Thoracic aorta (tissue), 2 donors: Measurements from ENCODE around the gene SLC26A11. TPM values are rescaled to one million over a fixed set of nuclear protein-coding genes. Genes with fewer than 3 reads are reported as not detected.
A peak's percentile ranks its signal among the peaks of the same experiment; 100 is the strongest.
"Not testable (repeated sequence)": the region's sequence is repeated elsewhere in the genome, so short reads cannot be mapped to it uniquely, and the experiment has no call there.

Experiments
- ATAC-seq: fragments of 150-250 bp; one replicate; pipeline ENCODE4 v1.8.0; 2017; ENCODE audit warnings: low read depth; ENCODE audit not compliant: insufficient number of reproducible peaks, low FRiP score
- DNase-seq: peaks from one replicate; pipeline ENCODE4 v3.0.0-alpha.2; 2020; ENCODE audit warnings: low spot score
- H3K27ac ChIP-seq, 2 donors: fragments of 200-600 bp; sonication (generic); 1 replicate in 1 of 2; 2 replicates in 1 of 2; pipeline ENCODE4 v1.5.1; 2016; ENCODE audit warnings: mild to moderate bottlenecking in 2 of 2, moderate library complexity in 2 of 2
- H3K27me3 ChIP-seq: fragments of 200-600 bp; sonication (generic); replicated peaks from 2 replicates; pipeline ENCODE4 v1.6.0; 2016; ENCODE audit warnings: mild to moderate bottlenecking; ENCODE audit not compliant: insufficient read depth
- H3K36me3 ChIP-seq: fragments of 200-600 bp; sonication (generic); one replicate; pipeline ENCODE4 v1.5.1; 2016
- H3K4me1 ChIP-seq, 2 donors: fragments of 200-600 bp; sonication (generic); 1 replicate in 1 of 2; 2 replicates in 1 of 2; pipeline versions ENCODE4 v1.5.1 to v1.6.0; 2016; ENCODE audit warnings: low read depth in 2 of 2, mild to moderate bottlenecking in 1 of 2; ENCODE audit not compliant: control insufficient read depth in 1 of 2
- H3K4me3 ChIP-seq: fragments of 200-600 bp; sonication (generic); 2 replicates; pipeline ENCODE4 v1.5.1; 2016; ENCODE audit warnings: mild to moderate bottlenecking
- H3K9me3 ChIP-seq: fragments of 200-600 bp; sonication (generic); 2 replicates; pipeline ENCODE4 v1.5.1; 2016
- total RNA-seq, 2 donors: library from RNA; depleted of rRNA; stranded (reverse); fragments of >200 nt; gene quantifications; one replicate each; pipeline versions ENCODE4 v1.1.0 to v1.2.3, GENCODE V29; 2016
- TF ChIP-seq, protein P1 (sequence below): fragments of 200-600 bp; sonication (generic); IDR thresholded peaks from one replicate; pipeline ENCODE4 v1.5.1; 2019; ENCODE audit warnings: antibody characterized with exemption

SLC26A11 gene
- total RNA-seq, 2 donors from 2014 or later: 41.1 to 69.2 TPM

DNA sequence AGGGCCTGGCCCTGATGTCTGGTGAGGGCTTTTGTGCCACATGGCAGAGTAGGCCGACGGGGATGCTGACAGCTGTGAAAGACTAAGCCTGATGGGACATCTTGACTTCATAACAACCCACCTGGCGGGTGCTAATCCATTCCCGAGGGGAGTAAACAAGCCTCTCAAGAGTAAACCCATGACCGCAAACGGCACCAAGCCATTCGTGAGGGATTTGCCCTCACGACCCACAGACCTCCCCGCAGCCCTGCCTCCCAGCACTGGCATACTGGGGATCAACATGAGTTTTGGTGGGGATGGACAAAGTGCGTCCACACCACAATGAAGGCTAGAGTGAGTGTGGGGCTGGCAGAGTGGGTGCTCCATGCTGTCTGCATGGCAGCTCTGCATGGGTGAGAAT is 52.1 kb downstream of the SLC26A11 start:
- TF ChIP-seq, protein P1, sequence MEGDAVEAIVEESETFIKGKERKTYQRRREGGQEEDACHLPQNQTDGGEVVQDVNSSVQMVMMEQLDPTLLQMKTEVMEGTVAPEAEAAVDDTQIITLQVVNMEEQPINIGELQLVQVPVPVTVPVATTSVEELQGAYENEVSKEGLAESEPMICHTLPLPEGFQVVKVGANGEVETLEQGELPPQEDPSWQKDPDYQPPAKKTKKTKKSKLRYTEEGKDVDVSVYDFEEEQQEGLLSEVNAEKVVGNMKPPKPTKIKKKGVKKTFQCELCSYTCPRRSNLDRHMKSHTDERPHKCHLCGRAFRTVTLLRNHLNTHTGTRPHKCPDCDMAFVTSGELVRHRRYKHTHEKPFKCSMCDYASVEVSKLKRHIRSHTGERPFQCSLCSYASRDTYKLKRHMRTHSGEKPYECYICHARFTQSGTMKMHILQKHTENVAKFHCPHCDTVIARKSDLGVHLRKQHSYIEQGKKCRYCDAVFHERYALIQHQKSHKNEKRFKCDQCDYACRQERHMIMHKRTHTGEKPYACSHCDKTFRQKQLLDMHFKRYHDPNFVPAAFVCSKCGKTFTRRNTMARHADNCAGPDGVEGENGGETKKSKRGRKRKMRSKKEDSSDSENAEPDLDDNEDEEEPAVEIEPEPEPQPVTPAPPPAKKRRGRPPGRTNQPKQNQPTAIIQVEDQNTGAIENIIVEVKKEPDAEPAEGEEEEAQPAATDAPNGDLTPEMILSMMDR: no peak
- ATAC-seq (no peak), DNase-seq (no peak)
- Histone ChIP-seq H3K36me3 (peaks cover 9% of the 10 kb centered on the region), H3K27ac (no peak overlapping the region), H3K4me3 (no peak overlapping the region), H3K4me1 (no peaks in the 10 kb centered on the region), H3K9me3 (no peaks in the 10 kb centered on the region), H3K27me3 (no peaks in the 10 kb centered on the region)

DNA sequence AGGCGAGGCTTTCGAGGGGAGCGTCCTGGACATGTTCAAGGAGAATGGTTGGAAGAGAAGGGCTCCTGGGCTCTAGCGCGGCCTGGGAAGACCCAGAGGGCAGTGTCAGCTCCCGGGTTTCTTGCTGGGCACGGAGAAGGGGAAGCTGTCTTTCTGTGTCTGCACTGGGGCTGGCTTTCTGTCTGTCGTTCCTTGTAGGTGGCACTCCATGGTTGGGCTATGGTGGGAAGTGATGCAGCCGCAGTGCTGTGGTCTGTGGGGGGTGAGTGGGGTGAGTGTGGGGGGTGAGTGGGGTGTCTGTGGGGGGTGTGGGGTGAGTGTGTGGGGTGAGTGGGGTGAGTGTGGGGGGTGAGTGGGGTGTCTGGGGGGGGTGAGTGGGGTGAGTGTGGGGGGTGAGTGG is 54.1 kb downstream of the SLC26A11 start:
- ATAC-seq: no peak
- peaks cover 3% of the 10 kb centered on the region for H3K36me3 ChIP-seq
- no peak overlapping the region for H3K4me3 ChIP-seq

DNA sequence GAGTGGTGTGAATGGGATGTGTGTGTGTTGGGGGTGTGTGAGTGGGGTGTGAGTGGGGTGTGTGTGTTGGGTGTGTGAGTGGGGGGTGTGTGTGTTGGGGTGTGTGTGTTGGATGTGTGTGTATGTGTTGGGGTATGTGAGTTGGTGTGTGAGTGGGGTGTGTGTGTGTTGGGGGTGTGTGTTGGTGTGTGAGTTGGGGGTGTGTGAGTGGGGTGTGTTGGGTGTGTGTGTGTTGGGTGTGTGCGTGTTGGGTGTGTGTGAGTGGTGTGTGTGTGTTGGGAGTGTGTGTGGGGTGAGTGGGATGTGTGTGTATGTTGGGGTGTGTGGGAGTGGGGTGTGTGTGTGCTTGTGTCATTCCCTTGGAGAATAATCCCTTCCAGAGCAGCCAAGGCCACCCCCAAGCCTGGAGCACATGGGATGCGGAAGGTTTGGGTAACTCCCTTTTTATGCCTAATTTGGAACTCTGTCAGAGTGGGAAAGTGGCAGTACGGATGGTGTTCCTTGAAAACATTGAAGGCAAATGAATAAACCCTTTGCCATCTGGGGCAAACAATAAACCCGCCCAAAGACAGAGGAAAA is 54.7 kb downstream of the SLC26A11 start:
- TF ChIP-seq, protein P1: no peak

More for the DNA sequence above, 54.1 kb downstream of the SLC26A11 start:
- TF ChIP-seq, protein P1: no peak
- H3K27me3 ChIP-seq: no peaks in the 10 kb centered on the region
- no peak for DNase-seq
- H3K4me1 ChIP-seq: peaks cover 8 to 19% of the 10 kb centered on the region in 2 donors
- no peak overlapping the region for H3K27ac ChIP-seq
- H3K9me3 ChIP-seq: no peaks in the 10 kb centered on the region

DNA sequence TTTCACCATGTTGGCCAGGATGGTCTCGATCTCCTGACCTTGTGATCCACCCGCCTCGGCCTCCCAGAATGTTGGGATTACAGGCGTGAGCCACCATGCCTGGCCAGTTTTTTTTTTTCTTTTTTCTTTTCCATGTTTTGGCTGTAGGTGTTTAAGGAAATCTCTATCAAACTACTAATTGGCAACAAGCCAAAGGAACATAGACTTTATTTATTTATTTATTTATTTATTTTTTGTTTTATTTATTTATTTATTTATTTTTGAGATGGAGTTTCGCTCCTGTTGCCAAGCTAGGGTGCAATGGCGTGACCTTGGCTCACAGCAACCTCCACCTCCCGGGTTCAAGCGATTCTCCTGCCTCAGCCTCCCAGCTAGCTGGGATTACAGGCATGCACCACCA is 55.6 kb downstream of the SLC26A11 start:
- peaks cover 14 to 29% of the 10 kb centered on the region in 2 donors for H3K4me1 ChIP-seq
- not testable (repeated sequence) for H3K4me3 ChIP-seq, ATAC-seq, H3K9me3 ChIP-seq, H3K27me3 ChIP-seq, DNase-seq, H3K27ac ChIP-seq, H3K36me3 ChIP-seq

More for the DNA sequence above, 54.7 kb downstream of the SLC26A11 start:
- Histone ChIP-seq H3K27ac (no peak overlapping the region), H3K9me3 (no peaks in the 10 kb centered on the region), H3K4me3 (no peak overlapping the region), H3K27me3 (no peaks in the 10 kb centered on the region), H3K4me1 (peaks cover 12 to 25% of the 10 kb centered on the region in 2 donors), H3K36me3 (peaks cover 3% of the 10 kb centered on the region)
- no peak for ATAC-seq
- no peak for DNase-seq

DNA sequence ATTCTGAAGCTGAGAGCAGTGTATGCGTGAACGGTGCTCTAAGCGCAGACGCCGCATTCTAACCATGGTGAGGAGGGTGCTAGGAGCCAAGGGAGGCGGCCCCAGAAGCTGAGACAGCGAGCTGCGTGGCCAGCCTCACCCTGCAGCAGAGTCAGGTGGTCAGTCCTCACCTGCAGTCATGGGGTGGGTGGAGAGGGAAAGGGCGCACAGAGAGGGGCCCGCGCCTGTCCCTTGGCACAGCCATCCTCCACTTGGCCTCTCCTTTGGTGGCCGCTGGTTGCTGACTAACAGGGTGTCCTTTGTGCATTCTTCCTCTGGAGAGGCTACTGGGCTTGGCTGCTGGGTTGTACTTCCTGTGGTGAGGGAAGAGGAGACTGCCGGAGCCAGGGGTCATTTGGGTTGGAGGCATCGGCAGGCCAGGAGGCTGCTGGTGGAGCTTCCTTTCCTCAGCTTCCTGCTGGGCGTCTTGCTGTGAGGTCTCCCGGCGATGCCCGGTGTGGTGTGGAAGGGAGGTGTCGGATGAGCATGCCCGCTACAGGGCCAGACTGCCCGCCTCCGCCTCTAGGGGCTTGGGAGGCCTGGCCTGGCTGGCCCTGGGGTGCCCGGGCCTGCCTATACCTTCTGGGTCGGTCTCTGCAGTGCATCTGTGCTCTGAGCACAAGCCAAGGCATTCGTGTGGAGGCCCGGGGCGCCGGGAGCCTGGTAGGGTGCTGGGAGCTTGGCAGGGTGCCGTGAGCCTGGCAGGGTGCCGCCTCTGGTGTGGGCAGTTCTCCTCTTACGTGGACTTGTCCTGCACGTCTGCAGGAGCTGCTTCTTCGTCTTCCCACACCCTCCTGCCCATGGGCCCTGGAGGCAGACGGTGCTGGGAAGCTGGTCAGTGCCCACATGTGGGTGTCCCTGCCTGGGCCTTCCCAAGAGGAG is 57.8 kb downstream of the SLC26A11 start:
- TF ChIP-seq, protein P1: no peak
- Histone ChIP-seq H3K27ac (peak overlapping the region; percentile 5 to 48), H3K9me3 (no peaks in the 10 kb centered on the region), H3K4me3 (no peak overlapping the region), H3K27me3 (no peaks in the 10 kb centered on the region), H3K4me1 (peaks cover 14 to 29% of the 10 kb centered on the region in 2 donors), H3K36me3 (peaks cover 11% of the 10 kb centered on the region)
- ATAC-seq (no peak), DNase-seq (no peak)
